ENCODE data around the gene TTC27. TPM values are rescaled to one million over a fixed set of nuclear protein-coding genes. Genes with fewer than 3 reads are reported as not detected.

The TTC27 gene
- total RNA-seq, 6 experiments from 2014 or later: 6.8 to 9.5 (median 7.3) TPM

GRCh38 chr2:32783933-32784332, 156.1 kb downstream of the TTC27 start:
- Histone ChIP-seq H3K27ac (no peak overlapping the region), H3K4me3 (no peak overlapping the region), H3K27me3 (no peaks in the 10 kb centered on the region), H3K9me3 (peaks cover 0 to 4% (median 0%) of the 10 kb centered on the region in 4 donors), H3K4me1 (no peaks in the 10 kb centered on the region), H3K36me3 (peaks cover 0 to 4% (median 0%) of the 10 kb centered on the region in 4 donors)
- WGBS (ENCODE audit: insufficient coverage, low coverage, low lambda C conversion rate, missing lambda C conversion rate): 96% methylated on average over 4 of the region's 4 CpGs
- intact Hi-C loops (cut with DNase I): no loop called here
- DNase-seq (no peak), ATAC-seq (no peak)
- TF ChIP-seq, protein P1, sequence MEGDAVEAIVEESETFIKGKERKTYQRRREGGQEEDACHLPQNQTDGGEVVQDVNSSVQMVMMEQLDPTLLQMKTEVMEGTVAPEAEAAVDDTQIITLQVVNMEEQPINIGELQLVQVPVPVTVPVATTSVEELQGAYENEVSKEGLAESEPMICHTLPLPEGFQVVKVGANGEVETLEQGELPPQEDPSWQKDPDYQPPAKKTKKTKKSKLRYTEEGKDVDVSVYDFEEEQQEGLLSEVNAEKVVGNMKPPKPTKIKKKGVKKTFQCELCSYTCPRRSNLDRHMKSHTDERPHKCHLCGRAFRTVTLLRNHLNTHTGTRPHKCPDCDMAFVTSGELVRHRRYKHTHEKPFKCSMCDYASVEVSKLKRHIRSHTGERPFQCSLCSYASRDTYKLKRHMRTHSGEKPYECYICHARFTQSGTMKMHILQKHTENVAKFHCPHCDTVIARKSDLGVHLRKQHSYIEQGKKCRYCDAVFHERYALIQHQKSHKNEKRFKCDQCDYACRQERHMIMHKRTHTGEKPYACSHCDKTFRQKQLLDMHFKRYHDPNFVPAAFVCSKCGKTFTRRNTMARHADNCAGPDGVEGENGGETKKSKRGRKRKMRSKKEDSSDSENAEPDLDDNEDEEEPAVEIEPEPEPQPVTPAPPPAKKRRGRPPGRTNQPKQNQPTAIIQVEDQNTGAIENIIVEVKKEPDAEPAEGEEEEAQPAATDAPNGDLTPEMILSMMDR (IDR thresholded peaks at IDR 0.05): no peak
- TF ChIP-seq POLR2A (IDR thresholded peaks at IDR 0.05): no peak

DNA sequence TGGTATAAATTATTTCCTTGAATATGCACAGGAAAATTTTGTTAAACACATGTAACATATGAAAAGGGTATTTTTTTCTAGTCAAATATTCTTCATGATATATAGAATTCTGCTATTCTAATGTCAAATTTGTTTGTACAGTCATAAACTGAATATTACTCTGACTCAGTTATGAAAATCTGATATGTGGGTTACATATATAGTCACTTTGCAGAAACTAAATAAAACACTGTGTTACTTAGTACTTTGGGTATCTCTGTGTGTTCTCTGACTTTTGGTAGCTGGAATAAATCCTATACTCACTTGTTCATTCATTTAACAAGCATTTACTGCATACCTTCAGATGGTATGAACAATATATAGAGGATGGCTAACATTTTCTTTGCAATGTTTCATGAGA, 159.4 kb downstream of the TTC27 start:
- DNase-seq (no peak), ATAC-seq (no peak)
- Histone ChIP-seq H3K36me3 (peaks cover 0 to 4% (median 0%) of the 10 kb centered on the region in 4 donors), H3K27me3 (no peaks in the 10 kb centered on the region), H3K27ac (no peak overlapping the region), H3K4me1 (no peaks in the 10 kb centered on the region), H3K9me3 (no peaks in the 10 kb centered on the region), H3K4me3 (no peak overlapping the region)
- TF ChIP-seq POLR2A (IDR thresholded peaks at IDR 0.05): no peak
- TF ChIP-seq, protein P1 (IDR thresholded peaks at IDR 0.05): no peak
- intact Hi-C loops (cut with DNase I): no loop called here

- no peak overlapping the region for H3K4me3 ChIP-seq
- TF ChIP-seq, protein P1 (IDR thresholded peaks at IDR 0.05): no peak
- TF ChIP-seq POLR2A (IDR thresholded peaks at IDR 0.05): no peak
- DNase-seq (no peak), ATAC-seq (no peak)
- H3K9me3 ChIP-seq: no peaks in the 10 kb centered on the region
- no peak overlapping the region for H3K27ac ChIP-seq
- peaks cover 0 to 4% (median 0%) of the 10 kb centered on the region in 4 donors for H3K36me3 ChIP-seq
- intact Hi-C loops (cut with DNase I): no loop called here
- 88% methylated on average over 1 of the region's 1 CpG for WGBS (ENCODE audit: insufficient coverage, low coverage, low lambda C conversion rate, missing lambda C conversion rate)
- no peaks in the 10 kb centered on the region for H3K4me1 ChIP-seq
- no peaks in the 10 kb centered on the region for H3K27me3 ChIP-seq
Measured at GRCh38 chr2:32788114-32788513, 160.3 kb downstream of the TTC27 start.

- intact Hi-C loops (cut with DNase I): no loop called here
- peak; percentile 74 to 91 (median 84) for ATAC-seq
- DNase-seq: peak in 1 of 3 donors; percentile 19
- WGBS (ENCODE audit: insufficient coverage, low coverage, low lambda C conversion rate, missing lambda C conversion rate): 75% methylated on average over 1 of the region's 1 CpG
- Histone ChIP-seq H3K36me3 (peaks cover 0 to 2% (median 0%) of the 10 kb centered on the region in 4 donors), H3K9me3 (no peaks in the 10 kb centered on the region), H3K27ac (no peak overlapping the region), H3K4me1 (no peaks in the 10 kb centered on the region), H3K27me3 (no peaks in the 10 kb centered on the region), H3K4me3 (no peak overlapping the region)
- TF ChIP-seq, protein P1 (IDR thresholded peaks at IDR 0.05): no peak
- TF ChIP-seq POLR2A (IDR thresholded peaks at IDR 0.05): no peak
Measured at GRCh38 chr2:32792416-32792815, 164.6 kb downstream of the TTC27 start.

- Histone ChIP-seq H3K27ac (no peak overlapping the region), H3K4me1 (no peaks in the 10 kb centered on the region), H3K9me3 (no peaks in the 10 kb centered on the region), H3K27me3 (no peaks in the 10 kb centered on the region), H3K36me3 (no peaks in the 10 kb centered on the region), H3K4me3 (no peak overlapping the region)
- WGBS (ENCODE audit: insufficient coverage, low coverage, low lambda C conversion rate, missing lambda C conversion rate): 80% methylated on average over 1 of the region's 2 CpGs
- DNase-seq: no peak
- TF ChIP-seq, protein P1 (IDR thresholded peaks at IDR 0.05): no peak
- no peak for TF ChIP-seq POLR2A (IDR thresholded peaks at IDR 0.05)
- no peak for ATAC-seq
- intact Hi-C loops (cut with DNase I): no loop called here
Measured at GRCh38 chr2:32798829-32799228, 171.0 kb downstream of the TTC27 start.

All from right lobe of liver (tissue), 6 donors.